HG03175 (cell line): ENCODE results near the gene HEXIM2.

Source experiments
- ATAC-seq: cut with Tn5 transposase; IDR thresholded peaks from one replicate; pipeline ENCODE4 v1.9.1; 2021; ENCODE audit warnings: mild to moderate bottlenecking, moderate library complexity; ENCODE audit not compliant: unreplicated experiment

HEXIM2 gene

GRCh38 chr17:45218895-45219661 lies 57.4 kb downstream of the HEXIM2 start:
- no peak for ATAC-seq
